ENCODE results near the gene SAFB. TPM values are rescaled to one million over a fixed set of nuclear protein-coding genes. Genes with fewer than 3 reads are reported as not detected.
A peak's percentile ranks its signal among the peaks of the same experiment; 100 is the strongest.

SAFB gene
- total RNA-seq, 1 donor from 2014 or later: 113 TPM

DNA sequence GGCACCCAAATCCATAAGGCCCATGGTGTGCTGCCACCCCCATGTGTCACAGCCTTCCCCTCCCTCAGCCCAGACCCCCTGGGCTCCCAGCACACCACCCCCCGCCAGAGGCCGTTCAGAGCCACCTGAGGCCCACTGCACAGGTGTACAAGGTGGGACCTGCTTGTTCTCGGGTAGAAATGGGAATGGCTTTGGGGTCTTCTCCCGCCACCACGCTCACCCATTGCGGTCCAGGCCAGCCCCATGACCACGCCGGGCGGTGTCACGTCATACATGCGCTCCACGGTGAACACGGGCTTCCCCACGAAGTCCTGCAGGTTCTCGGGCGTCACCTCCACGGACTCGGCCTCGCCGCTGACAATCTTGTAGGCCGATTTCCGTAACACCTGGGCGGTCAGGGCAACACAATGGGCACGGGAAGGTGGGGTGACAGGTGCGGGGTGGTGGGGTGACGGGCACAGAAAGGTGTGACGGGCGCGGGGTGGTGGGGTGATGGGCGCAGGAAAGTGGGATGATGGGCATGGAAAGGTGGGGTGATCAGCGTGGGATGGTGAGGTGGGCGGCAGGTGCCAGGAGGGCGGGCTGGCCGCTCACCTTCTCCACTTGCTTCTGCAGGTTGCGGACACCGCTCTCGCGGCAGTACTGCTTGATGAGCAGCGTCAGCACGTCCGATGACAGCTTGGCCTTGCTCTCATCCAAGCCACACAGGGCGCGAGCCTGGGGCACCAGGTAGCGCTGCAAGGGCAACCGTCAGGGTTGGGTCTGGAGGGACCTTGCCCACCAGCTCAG, 71.5 kb downstream of the SAFB start:
- Mint-ChIP-seq H3K27ac (ENCODE audit: unreplicated experiment) (peak overlapping the region; percentile 24), H3K4me1 (ENCODE audit: unreplicated experiment) (peaks cover 10% of the 10 kb centered on the region), H3K9me3 (ENCODE audit: unreplicated experiment) (no peaks in the 10 kb centered on the region), H3K4me3 (ENCODE audit: unreplicated experiment) (no peak overlapping the region), H3K27me3 (ENCODE audit: unreplicated experiment) (peaks cover 12% of the 10 kb centered on the region), H3K36me3 (ENCODE audit: low read depth, unreplicated experiment) (peaks cover 15% of the 10 kb centered on the region)
- no peak for DNase-seq (ENCODE audit: low spot score)
- TF ChIP-seq, protein P1, sequence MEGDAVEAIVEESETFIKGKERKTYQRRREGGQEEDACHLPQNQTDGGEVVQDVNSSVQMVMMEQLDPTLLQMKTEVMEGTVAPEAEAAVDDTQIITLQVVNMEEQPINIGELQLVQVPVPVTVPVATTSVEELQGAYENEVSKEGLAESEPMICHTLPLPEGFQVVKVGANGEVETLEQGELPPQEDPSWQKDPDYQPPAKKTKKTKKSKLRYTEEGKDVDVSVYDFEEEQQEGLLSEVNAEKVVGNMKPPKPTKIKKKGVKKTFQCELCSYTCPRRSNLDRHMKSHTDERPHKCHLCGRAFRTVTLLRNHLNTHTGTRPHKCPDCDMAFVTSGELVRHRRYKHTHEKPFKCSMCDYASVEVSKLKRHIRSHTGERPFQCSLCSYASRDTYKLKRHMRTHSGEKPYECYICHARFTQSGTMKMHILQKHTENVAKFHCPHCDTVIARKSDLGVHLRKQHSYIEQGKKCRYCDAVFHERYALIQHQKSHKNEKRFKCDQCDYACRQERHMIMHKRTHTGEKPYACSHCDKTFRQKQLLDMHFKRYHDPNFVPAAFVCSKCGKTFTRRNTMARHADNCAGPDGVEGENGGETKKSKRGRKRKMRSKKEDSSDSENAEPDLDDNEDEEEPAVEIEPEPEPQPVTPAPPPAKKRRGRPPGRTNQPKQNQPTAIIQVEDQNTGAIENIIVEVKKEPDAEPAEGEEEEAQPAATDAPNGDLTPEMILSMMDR (IDR thresholded peaks at IDR 0.05; ENCODE audit: unreplicated experiment): no peak

DNA sequence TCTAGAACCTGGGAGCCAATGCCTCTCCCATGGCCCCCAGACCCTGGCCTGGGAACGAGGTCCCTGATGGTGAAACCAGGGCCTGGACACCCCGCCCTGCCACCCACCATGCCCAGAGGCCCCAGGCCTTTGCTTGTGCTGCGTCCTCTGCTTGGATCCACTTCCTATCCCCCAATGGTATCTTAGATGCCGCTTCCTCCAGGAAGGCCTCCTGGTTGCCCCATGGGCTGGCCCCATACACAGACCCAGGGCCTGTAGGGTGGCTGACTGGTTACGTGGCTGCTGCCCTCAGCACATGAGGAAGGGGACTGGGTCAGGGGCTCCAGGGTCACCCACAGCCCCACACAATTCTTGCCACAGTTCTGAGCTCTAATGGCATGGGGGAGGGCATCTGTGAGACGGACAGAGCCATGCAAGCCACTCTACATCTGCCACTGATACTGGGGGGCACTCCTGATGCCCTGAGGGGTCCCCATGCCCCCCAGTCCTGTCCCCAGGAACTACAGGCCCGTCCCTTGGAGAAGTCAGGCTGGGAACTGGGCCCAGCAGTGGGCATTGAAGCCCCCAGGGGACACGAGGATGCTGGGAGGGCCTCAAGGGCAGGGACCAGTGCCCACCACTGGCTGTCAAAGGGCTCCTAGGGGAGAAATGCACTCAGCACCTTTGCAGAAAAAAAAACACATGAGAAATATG, 72.2 kb downstream of the SAFB start:
- TF ChIP-seq, protein P1 (IDR thresholded peaks at IDR 0.05; ENCODE audit: unreplicated experiment): no peak
- Mint-ChIP-seq H3K4me1 (ENCODE audit: unreplicated experiment) (peaks cover 10% of the 10 kb centered on the region), H3K27me3 (ENCODE audit: unreplicated experiment) (peaks cover 9% of the 10 kb centered on the region), H3K36me3 (ENCODE audit: low read depth, unreplicated experiment) (peaks cover 15% of the 10 kb centered on the region), H3K27ac (ENCODE audit: unreplicated experiment) (no peak overlapping the region), H3K9me3 (ENCODE audit: unreplicated experiment) (no peaks in the 10 kb centered on the region), H3K4me3 (ENCODE audit: unreplicated experiment) (no peak overlapping the region)
- no peak for DNase-seq (ENCODE audit: low spot score)

DNA sequence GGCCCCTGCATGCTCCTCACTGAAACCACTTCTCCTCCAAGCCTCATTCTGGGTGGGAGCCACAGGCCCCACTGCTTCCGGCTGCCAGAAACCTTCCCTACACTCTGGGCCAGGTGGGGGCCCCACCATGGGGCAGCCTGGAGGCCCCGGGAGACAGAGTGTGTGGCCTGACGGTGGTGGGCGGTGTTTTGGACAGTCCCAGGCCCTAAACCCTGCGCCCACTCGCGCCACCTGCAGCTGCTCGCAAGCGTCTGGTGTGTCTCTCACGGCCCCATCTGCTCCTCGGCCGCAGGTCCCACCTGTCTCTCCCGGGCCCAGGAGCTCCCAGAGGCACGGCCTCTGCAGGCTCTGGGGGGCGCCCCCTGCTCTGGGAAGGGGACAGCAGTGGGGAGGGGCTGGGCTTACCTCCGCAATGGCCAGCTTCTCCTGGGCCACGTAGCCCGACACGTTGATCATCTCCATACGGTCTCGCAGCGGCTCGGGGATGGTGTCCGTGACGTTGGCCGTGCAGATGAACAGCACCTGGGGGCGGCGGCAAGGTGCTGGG, 72.8 kb downstream of the SAFB start:
- no peak for DNase-seq (ENCODE audit: low spot score)
- peaks cover 4% of the 10 kb centered on the region for H3K4me1 Mint-ChIP-seq (ENCODE audit: unreplicated experiment)
- TF ChIP-seq, protein P1 (IDR thresholded peaks at IDR 0.05; ENCODE audit: unreplicated experiment): no peak
- peaks cover 15% of the 10 kb centered on the region for H3K36me3 Mint-ChIP-seq (ENCODE audit: low read depth, unreplicated experiment)
- no peak overlapping the region for H3K4me3 Mint-ChIP-seq (ENCODE audit: unreplicated experiment)
- H3K27me3 Mint-ChIP-seq (ENCODE audit: unreplicated experiment): peaks cover 7% of the 10 kb centered on the region
- no peaks in the 10 kb centered on the region for H3K9me3 Mint-ChIP-seq (ENCODE audit: unreplicated experiment)
- H3K27ac Mint-ChIP-seq (ENCODE audit: unreplicated experiment): no peak overlapping the region

DNA sequence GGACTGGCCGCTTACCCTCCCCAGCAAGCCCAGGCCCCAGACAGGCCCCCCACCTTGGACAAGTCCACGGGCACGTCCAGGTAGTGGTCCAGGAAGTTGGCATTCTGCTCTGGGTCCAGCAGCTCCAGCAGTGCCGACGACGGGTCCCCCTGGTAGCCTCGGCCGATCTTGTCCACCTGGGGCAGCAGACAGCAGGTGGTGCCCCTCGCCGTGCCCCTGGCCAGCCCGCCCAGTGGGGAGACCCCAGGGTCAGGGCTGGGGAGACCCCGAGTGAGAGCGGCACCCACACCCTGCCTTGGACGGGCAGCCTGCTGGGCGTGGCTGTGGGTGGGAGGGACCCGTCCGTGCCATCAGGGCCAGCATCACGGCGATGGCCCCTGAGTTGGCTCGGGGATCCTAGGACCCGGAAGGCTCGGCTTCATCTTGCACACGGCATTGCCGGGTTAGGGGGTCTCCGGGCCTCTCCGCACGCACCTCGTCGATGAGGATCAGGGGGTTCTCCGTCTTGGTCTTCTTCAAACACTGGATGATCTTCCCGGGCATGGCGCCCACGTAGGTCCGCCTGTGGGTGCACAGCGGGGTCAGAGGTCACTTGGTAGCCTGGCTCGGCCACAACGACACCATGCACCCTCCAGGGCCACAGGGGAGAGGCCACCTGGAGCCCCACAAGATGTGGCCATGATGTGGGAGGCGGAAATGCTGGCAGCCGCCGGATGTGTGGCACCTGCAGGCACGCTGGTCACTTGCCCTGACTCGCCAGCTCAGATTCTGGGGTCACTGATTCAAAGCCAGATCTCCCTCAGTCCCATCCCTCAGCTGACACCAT, 73.5 kb downstream of the SAFB start:
- H3K4me1 Mint-ChIP-seq (ENCODE audit: unreplicated experiment): no peaks in the 10 kb centered on the region

More for the DNA sequence above, 73.5 kb downstream of the SAFB start:
- Mint-ChIP-seq H3K9me3 (ENCODE audit: unreplicated experiment) (no peaks in the 10 kb centered on the region), H3K4me3 (ENCODE audit: unreplicated experiment) (no peak overlapping the region), H3K27ac (ENCODE audit: unreplicated experiment) (no peak overlapping the region), H3K27me3 (ENCODE audit: unreplicated experiment) (peaks cover 6% of the 10 kb centered on the region), H3K36me3 (ENCODE audit: low read depth, unreplicated experiment) (peaks cover 18% of the 10 kb centered on the region)
- TF ChIP-seq, protein P1 (IDR thresholded peaks at IDR 0.05; ENCODE audit: unreplicated experiment): no peak
- no peak for DNase-seq (ENCODE audit: low spot score)
